Smooth muscle cell (in vitro differentiated cells): ENCODE results near the gene SLC12A7. TPM values are rescaled to one million over a fixed set of nuclear protein-coding genes. Genes with fewer than 3 reads are reported as not detected.
"Not testable (repeated sequence)": the region's sequence is repeated elsewhere in the genome, so short reads cannot be mapped to it uniquely, and the experiment has no call there.

ENCODE experiments used
- DNase-seq: peaks from one replicate; lab custom pipeline; 2025; ENCODE audit not compliant: unreplicated experiment; lab: John Stamatoyannopoulos, UW
- H2AFZ ChIP-seq: fragments of 200-600 bp; sonication (generic); 2 replicates; pipeline ENCODE4 v1.6.0; 2016; ENCODE audit warnings: antibody characterized with exemption, low read depth, mild to moderate bottlenecking
- H3F3A ChIP-seq: fragments of 200-600 bp; sonication (generic); 2 replicates; pipeline ENCODE4 v1.6.0; 2017; ENCODE audit warnings: antibody characterized with exemption, low read depth
- H3K27ac ChIP-seq: fragments of 200-600 bp; sonication (generic); 2 replicates; pipeline ENCODE4 v1.5.1; 2016; ENCODE audit warnings: low read depth, mild to moderate bottlenecking
- H3K27me3 ChIP-seq: fragments of 200-600 bp; sonication (generic); 2 replicates; pipeline ENCODE4 v1.6.1; 2016; ENCODE audit warnings: low read depth, mild to moderate bottlenecking
- H3K36me3 ChIP-seq: fragments of 200-600 bp; sonication (generic); 2 replicates; pipeline ENCODE4 v1.5.1; 2016; ENCODE audit warnings: low read depth
- H3K4me1 ChIP-seq: fragments of 200-600 bp; sonication (generic); 2 replicates; pipeline ENCODE4 v1.5.1; 2016; ENCODE audit warnings: low read depth
- H3K4me2 ChIP-seq: fragments of 200-600 bp; sonication (generic); 2 replicates; pipeline ENCODE4 v1.6.0; 2016; ENCODE audit warnings: mild to moderate bottlenecking
- H3K4me3 ChIP-seq: fragments of 200-600 bp; sonication (generic); 2 replicates; pipeline ENCODE4 v1.5.1; 2016; ENCODE audit warnings: mild to moderate bottlenecking
- H3K79me2 ChIP-seq: fragments of 200-600 bp; sonication (generic); 2 replicates; pipeline ENCODE4 v1.6.0; 2016; ENCODE audit warnings: low read depth, mild to moderate bottlenecking
- H3K9ac ChIP-seq: fragments of 200-600 bp; sonication (generic); 2 replicates; pipeline ENCODE4 v1.6.0; 2016; ENCODE audit warnings: low read depth
- H3K9me3 ChIP-seq: fragments of 200-600 bp; sonication (generic); replicated peaks from 2 replicates; pipeline ENCODE4 v1.5.1; 2016; ENCODE audit warnings: low read depth
- H4K20me1 ChIP-seq: fragments of 200-600 bp; sonication (generic); 2 replicates; pipeline ENCODE4 v1.6.0; 2016; ENCODE audit warnings: low read depth
- CTCF ChIP-seq: fragments of 200-600 bp; sonication (generic); IDR thresholded peaks from 2 replicates; pipeline ENCODE4 v1.5.1; 2017; ENCODE audit warnings: borderline replicate concordance, mild to moderate bottlenecking, antibody characterized with exemption; ENCODE audit not compliant: insufficient read depth, poor library complexity, severe bottlenecking
- whole genome bisulfite sequencing: methylation state at CpG from one replicate; pipeline ENCODE4 v1.1.7; 2016; ENCODE audit warnings: low lambda C conversion rate; 5-methylcytosine and 5-hydroxymethylcytosine counted together
- polyA plus RNA-seq: library from polyadenylated mRNA; unstranded; fragments of >200 nt; fragmentation: Nextera tagmentation; extraction: Ambion mirVana; gene quantifications from 2 replicates; pipeline ENCODE4 v1.2.1, GENCODE V29; 2016
- total RNA-seq: library from RNA; depleted of rRNA; stranded (reverse); fragments of >200 nt; gene quantifications from 2 replicates; pipeline ENCODE4 v1.2.3, GENCODE V29; 2014

SLC12A7 gene
- total and polyA plus RNA-seq, 2 experiments from 2014 or later = 6.1 to 15.2 TPM

- Histone ChIP-seq H3K4me2 (no peak overlapping the region), H3K9me3 (no peaks in the 10 kb centered on the region), H3K27ac (no peak overlapping the region), H3K9ac (no peak overlapping the region), H3F3A (no peaks in the 10 kb centered on the region), H3K79me2 (no peaks in the 10 kb centered on the region), H3K4me1 (no peaks in the 10 kb centered on the region), H4K20me1 (no peaks in the 10 kb centered on the region), H3K36me3 (no peaks in the 10 kb centered on the region), H2AFZ (no peak overlapping the region), H3K4me3 (no peak overlapping the region), H3K27me3 (no peaks in the 10 kb centered on the region)
- no peak for DNase-seq
- WGBS = 88% methylated on average over 11 of the region's 11 CpGs
- no peak for TF ChIP-seq CTCF
Measured at GRCh38 chr5:1086137-1086536, 25.7 kb downstream of the SLC12A7 start.

GRCh38 chr5:1085391-1085790, 26.5 kb downstream of the SLC12A7 start:
- H3K4me3 ChIP-seq = no peak overlapping the region
- no peak overlapping the region for H3K27ac ChIP-seq
- no peaks in the 10 kb centered on the region for H3K4me1 ChIP-seq
- no peak for DNase-seq
- no peaks in the 10 kb centered on the region for H3K9me3 ChIP-seq
- no peaks in the 10 kb centered on the region for H3K79me2 ChIP-seq
- H3F3A ChIP-seq = no peaks in the 10 kb centered on the region
- H3K27me3 ChIP-seq = no peaks in the 10 kb centered on the region
- WGBS = over 99% methylated on average over 15 of the region's 39 CpGs
- no peak overlapping the region for H3K9ac ChIP-seq
- no peaks in the 10 kb centered on the region for H3K36me3 ChIP-seq
- TF ChIP-seq CTCF = no peak
- no peak overlapping the region for H3K4me2 ChIP-seq
- H2AFZ ChIP-seq = no peak overlapping the region
- H4K20me1 ChIP-seq = no peaks in the 10 kb centered on the region

GRCh38 chr5:1083823-1084605, 27.8 kb downstream of the SLC12A7 start:
- Histone ChIP-seq H2AFZ (no peak overlapping the region), H3K79me2 (no peaks in the 10 kb centered on the region), H3K9me3 (no peaks in the 10 kb centered on the region), H3K4me3 (no peak overlapping the region), H3K4me2 (no peak overlapping the region), H3F3A (no peaks in the 10 kb centered on the region), H4K20me1 (no peaks in the 10 kb centered on the region), H3K9ac (no peak overlapping the region), H3K36me3 (no peaks in the 10 kb centered on the region), H3K27ac (no peak overlapping the region), H3K4me1 (no peaks in the 10 kb centered on the region), H3K27me3 (no peaks in the 10 kb centered on the region)
- TF ChIP-seq CTCF = no peak
- DNase-seq = no peak
- 95% methylated on average over 56 of the region's 57 CpGs for WGBS

- not testable (repeated sequence) for H4K20me1 ChIP-seq, H3K27me3 ChIP-seq, H3K9me3 ChIP-seq, DNase-seq, H2AFZ ChIP-seq, H3K9ac ChIP-seq, H3K27ac ChIP-seq, H3K4me3 ChIP-seq, H3F3A ChIP-seq, H3K4me2 ChIP-seq, H3K79me2 ChIP-seq, H3K4me1 ChIP-seq, H3K36me3 ChIP-seq
- 91% methylated on average over 15 of the region's 15 CpGs for WGBS
Measured at GRCh38 chr5:1083026-1083425, 28.8 kb downstream of the SLC12A7 start.
